Caco-2 (cell line): ENCODE measurements around the gene PPIC. TPM values are rescaled to one million over a fixed set of nuclear protein-coding genes. Genes with fewer than 3 reads are reported as not detected.

Experiments used
- BruUV-seq: library from RNA; stranded (reverse); fragments of 400-500 nt; replicated peaks from 2 replicates; lab custom pipeline; 2021; lab: Mats Ljungman, UMichigan
- CTCF ChIA-PET: fragments of 300-600 bp; sonication (Branson Sonifier 250); formaldehyde crosslinking; loops from one replicate; lab custom pipeline; 2022; ENCODE audit warnings: antibody characterized with exemption; lab: Charles Lee
- POLR2A ChIA-PET: fragments of 300-600 bp; sonication (Branson Sonifier 250); formaldehyde crosslinking; loops from one replicate; lab custom pipeline; 2022; ENCODE audit warnings: antibody characterized with exemption; lab: Charles Lee
- DNase-seq, 2 experiments: peaks; one replicate each; pipeline versions ENCODE4 v3.0.0 to v3.0.0-alpha.2; 2020 to 2022
- H3K27me3 ChIP-seq: replicated peaks from 2 replicates; pipeline ENCODE4 v1.6.0; 2011; ENCODE audit warnings: low read length; ENCODE audit not compliant: control insufficient read depth, insufficient read depth
- H3K36me3 ChIP-seq: 2 replicates; pipeline ENCODE4 v1.5.1; 2011; ENCODE audit warnings: low read length; ENCODE audit not compliant: control insufficient read depth, insufficient read depth
- H3K4me1 ChIP-seq: fragments of 250-450 bp; sonication (Bioruptor Pico); 2 replicates; pipeline ENCODE4 v1.5.1; 2020; ENCODE audit warnings: mild to moderate bottlenecking
- H3K4me3 ChIP-seq: 2 replicates; pipeline ENCODE4 v1.5.1; 2011; ENCODE audit warnings: low read depth, mild to moderate bottlenecking, control low read depth, low read length
- H3K9me3 ChIP-seq: fragments of 250-450 bp; sonication (Bioruptor Pico); 2 replicates; pipeline ENCODE4 v1.5.1; 2020; ENCODE audit warnings: mild to moderate bottlenecking, moderate library complexity
- H3K27ac Mint-ChIP-seq: one replicate; pipeline ENCODE4 v1.8.0; 2022; ENCODE audit warnings: mixed read lengths; ENCODE audit not compliant: unreplicated experiment
- H3K27me3 Mint-ChIP-seq: one replicate; pipeline ENCODE4 v1.8.0; 2022; ENCODE audit warnings: mixed read lengths; ENCODE audit not compliant: insufficient read depth, unreplicated experiment
- H3K36me3 Mint-ChIP-seq: one replicate; pipeline ENCODE4 v1.8.0; 2022; ENCODE audit warnings: mild to moderate bottlenecking, mixed read lengths; ENCODE audit not compliant: insufficient read depth, unreplicated experiment
- H3K4me1 Mint-ChIP-seq: one replicate; pipeline ENCODE4 v1.8.0; 2022; ENCODE audit warnings: low read depth, mixed read lengths; ENCODE audit not compliant: unreplicated experiment
- H3K4me3 Mint-ChIP-seq: one replicate; pipeline ENCODE4 v1.8.0; 2022; ENCODE audit warnings: mild to moderate bottlenecking, moderate library complexity, mixed read lengths; ENCODE audit not compliant: unreplicated experiment
- H3K9me3 Mint-ChIP-seq: one replicate; pipeline ENCODE4 v1.8.0; 2022; ENCODE audit warnings: mixed read lengths; ENCODE audit not compliant: unreplicated experiment
- intact Hi-C: fragments of 100-400 bp; cut with micrococcal nuclease; formaldehyde crosslinking; loops from one replicate; pipeline ENCODE4 v1.10.0; 2022; ENCODE audit not compliant: unreplicated experiment
- total RNA-seq: library from RNA; stranded (reverse); gene quantifications from 2 replicates; pipeline ENCODE4 v1.2.3, GENCODE V29; 2022
- TF ChIP-seq, protein P1 (sequence below), 2 experiments: fragments of 200-600 bp in 1 of 2; IDR thresholded peaks; 1 replicate in 1 of 2; 2 replicates in 1 of 2; pipeline versions ENCODE4 v1.5.1 to v1.8.0; 2011 to 2022; ENCODE audit warnings: antibody characterized with exemption in 1 of 2, control low read depth in 1 of 2, inconsistent platforms in 1 of 2, low read depth in 1 of 2, low read length in 1 of 2, mild to moderate bottlenecking in 1 of 2, moderate library complexity in 1 of 2; ENCODE audit not compliant: insufficient read depth in 1 of 2, severe bottlenecking in 1 of 2, unreplicated experiment in 1 of 2

The PPIC gene
- total RNA-seq, 1 experiment from 2014 or later, result 50.6 TPM

DNA sequence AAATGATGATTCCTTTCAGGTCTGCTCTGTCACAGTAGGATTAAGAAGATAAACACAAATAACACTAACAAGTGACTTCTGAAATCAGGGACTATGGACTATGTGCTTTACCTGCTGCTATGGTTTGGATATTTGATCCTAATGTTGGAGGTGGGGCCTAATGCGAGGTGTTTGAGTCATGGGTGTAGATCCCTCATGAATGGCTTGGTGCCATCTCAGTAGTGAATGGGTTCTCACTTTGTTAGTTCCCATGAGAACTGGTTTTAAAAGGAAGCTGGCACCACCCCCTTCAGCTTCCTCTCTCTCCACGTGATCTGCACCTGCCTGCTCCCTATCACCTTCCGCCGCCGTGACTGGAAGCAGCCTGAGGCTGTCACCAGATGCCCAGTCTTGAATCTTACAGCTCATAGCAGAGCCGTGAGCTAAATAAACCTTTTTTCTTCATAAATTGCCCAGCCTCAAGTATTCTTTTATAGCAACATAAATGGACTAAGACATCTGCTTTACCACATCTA is 3.3 kb downstream of the PPIC start:
- no peaks in the 10 kb centered on the region for H3K9me3 ChIP-seq
- Mint-ChIP-seq H3K36me3 (no peaks in the 10 kb centered on the region), H3K27ac (no peak overlapping the region), H3K9me3 (no peaks in the 10 kb centered on the region), H3K4me3 (no peak overlapping the region), H3K4me1 (peaks cover 9% of the 10 kb centered on the region), H3K27me3 (no peaks in the 10 kb centered on the region)
- no peak for DNase-seq
- intact Hi-C loops, result no loop called here
- H3K4me1 ChIP-seq, result peaks cover 7% of the 10 kb centered on the region; the same call in 1 of the 2 replicates
- CTCF ChIA-PET, result no interaction called here
- H3K27me3 ChIP-seq, result no peaks in the 10 kb centered on the region
- TF ChIP-seq, protein P1, sequence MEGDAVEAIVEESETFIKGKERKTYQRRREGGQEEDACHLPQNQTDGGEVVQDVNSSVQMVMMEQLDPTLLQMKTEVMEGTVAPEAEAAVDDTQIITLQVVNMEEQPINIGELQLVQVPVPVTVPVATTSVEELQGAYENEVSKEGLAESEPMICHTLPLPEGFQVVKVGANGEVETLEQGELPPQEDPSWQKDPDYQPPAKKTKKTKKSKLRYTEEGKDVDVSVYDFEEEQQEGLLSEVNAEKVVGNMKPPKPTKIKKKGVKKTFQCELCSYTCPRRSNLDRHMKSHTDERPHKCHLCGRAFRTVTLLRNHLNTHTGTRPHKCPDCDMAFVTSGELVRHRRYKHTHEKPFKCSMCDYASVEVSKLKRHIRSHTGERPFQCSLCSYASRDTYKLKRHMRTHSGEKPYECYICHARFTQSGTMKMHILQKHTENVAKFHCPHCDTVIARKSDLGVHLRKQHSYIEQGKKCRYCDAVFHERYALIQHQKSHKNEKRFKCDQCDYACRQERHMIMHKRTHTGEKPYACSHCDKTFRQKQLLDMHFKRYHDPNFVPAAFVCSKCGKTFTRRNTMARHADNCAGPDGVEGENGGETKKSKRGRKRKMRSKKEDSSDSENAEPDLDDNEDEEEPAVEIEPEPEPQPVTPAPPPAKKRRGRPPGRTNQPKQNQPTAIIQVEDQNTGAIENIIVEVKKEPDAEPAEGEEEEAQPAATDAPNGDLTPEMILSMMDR (IDR thresholded peaks at IDR 0.05; ENCODE audit: insufficient read depth in 1 of 2, low read depth in 1 of 2, low read length in 1 of 2, severe bottlenecking in 1 of 2, unreplicated experiment in 1 of 2), result no peak
- BruUV-seq, result no TSS peak
- no peaks in the 10 kb centered on the region for H3K36me3 ChIP-seq
- POLR2A ChIA-PET, result no interaction called here
- H3K4me3 ChIP-seq, result no peak overlapping the region

GRCh38 chr5:123028222-123028621 is 8.3 kb downstream of the PPIC start:
- no TSS peak for BruUV-seq
- Histone ChIP-seq H3K4me1 (no peaks in the 10 kb centered on the region), H3K36me3 (no peaks in the 10 kb centered on the region), H3K9me3 (no peaks in the 10 kb centered on the region), H3K4me3 (no peak overlapping the region), H3K27me3 (no peaks in the 10 kb centered on the region)
- Mint-ChIP-seq H3K27ac (no peak overlapping the region), H3K4me1 (no peaks in the 10 kb centered on the region), H3K36me3 (peaks cover 6% of the 10 kb centered on the region), H3K4me3 (no peak overlapping the region), H3K9me3 (no peaks in the 10 kb centered on the region), H3K27me3 (no peaks in the 10 kb centered on the region)
- ChIA-PET CTCF (no interaction called here), POLR2A (interaction anchor here (0.7 kb wide), 1 partner anchor 75 kb away, joined by 5 read pairs; no protein-coding TSS in a partner anchor)
- intact Hi-C loops, result no loop called here
- DNase-seq, result no peak
- TF ChIP-seq, protein P1 (IDR thresholded peaks at IDR 0.05; ENCODE audit: insufficient read depth in 1 of 2, low read depth in 1 of 2, low read length in 1 of 2, severe bottlenecking in 1 of 2, unreplicated experiment in 1 of 2), result no peak

DNA sequence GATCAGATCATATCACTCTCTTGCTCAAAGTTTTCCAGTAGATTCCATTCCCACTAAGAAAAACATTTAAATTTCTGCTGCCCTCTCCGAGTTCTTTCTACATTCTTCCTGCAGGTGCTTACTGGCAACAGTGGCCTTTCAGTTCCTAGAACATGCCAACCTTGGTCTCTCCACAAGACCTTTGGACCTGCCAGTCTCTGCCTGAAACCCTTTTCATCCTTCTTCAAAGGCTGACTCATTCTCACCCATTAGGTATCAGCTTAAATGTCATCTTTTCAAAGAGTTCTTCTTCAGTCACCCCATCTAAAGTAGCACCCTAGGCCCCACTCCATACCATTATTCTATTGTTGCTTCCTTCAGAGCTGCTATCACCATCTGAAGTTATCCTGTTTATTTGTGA is 21.8 kb downstream of the PPIC start:
- ChIA-PET CTCF (no interaction called here), POLR2A (no interaction called here)
- intact Hi-C loops, result no loop called here
- no peaks in the 10 kb centered on the region for H3K36me3 ChIP-seq
- no peaks in the 10 kb centered on the region for H3K9me3 ChIP-seq
- H3K36me3 Mint-ChIP-seq, result no peaks in the 10 kb centered on the region
- H3K4me3 Mint-ChIP-seq, result no peak overlapping the region
- H3K27me3 Mint-ChIP-seq, result no peaks in the 10 kb centered on the region
- H3K27ac Mint-ChIP-seq, result no peak overlapping the region
- no peak for DNase-seq
- H3K9me3 Mint-ChIP-seq, result no peaks in the 10 kb centered on the region
- no TSS peak for BruUV-seq
- H3K27me3 ChIP-seq, result no peaks in the 10 kb centered on the region; the same call in 1 of the 2 replicates
- H3K4me1 ChIP-seq, result no peaks in the 10 kb centered on the region
- H3K4me1 Mint-ChIP-seq, result peaks cover 6% of the 10 kb centered on the region
- no peak overlapping the region for H3K4me3 ChIP-seq
- TF ChIP-seq, protein P1 (IDR thresholded peaks at IDR 0.05; ENCODE audit: insufficient read depth in 1 of 2, low read depth in 1 of 2, low read length in 1 of 2, severe bottlenecking in 1 of 2, unreplicated experiment in 1 of 2), result no peak
